Measurements from ENCODE around the gene SLC2A1. TPM values are rescaled to one million over a fixed set of nuclear protein-coding genes. Genes with fewer than 3 reads are reported as not detected.

Gene SLC2A1
- total RNA-seq, 1 donor from 2014 or later: 54.9 TPM

DNA sequence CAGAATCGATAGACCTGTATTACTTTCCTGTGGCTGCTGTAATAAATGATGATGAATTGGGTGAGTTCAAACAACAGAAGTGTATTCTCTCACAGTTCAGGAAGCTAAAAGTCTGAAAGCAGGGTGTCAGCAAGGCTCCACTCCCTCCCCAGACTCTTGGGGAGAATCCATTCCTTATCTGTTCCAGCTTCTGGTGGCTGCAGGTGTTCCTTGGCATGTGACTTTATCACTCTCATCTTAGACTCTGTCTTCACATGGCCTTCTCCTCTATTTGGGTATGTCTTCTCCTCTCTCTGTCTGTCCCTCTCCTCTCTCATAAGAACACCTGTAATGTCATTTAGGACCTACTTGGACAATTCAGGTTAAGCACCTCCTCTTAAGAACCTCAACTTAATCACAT is 44.1 kb upstream of the SLC2A1 start:
- TF ChIP-seq, protein P1, sequence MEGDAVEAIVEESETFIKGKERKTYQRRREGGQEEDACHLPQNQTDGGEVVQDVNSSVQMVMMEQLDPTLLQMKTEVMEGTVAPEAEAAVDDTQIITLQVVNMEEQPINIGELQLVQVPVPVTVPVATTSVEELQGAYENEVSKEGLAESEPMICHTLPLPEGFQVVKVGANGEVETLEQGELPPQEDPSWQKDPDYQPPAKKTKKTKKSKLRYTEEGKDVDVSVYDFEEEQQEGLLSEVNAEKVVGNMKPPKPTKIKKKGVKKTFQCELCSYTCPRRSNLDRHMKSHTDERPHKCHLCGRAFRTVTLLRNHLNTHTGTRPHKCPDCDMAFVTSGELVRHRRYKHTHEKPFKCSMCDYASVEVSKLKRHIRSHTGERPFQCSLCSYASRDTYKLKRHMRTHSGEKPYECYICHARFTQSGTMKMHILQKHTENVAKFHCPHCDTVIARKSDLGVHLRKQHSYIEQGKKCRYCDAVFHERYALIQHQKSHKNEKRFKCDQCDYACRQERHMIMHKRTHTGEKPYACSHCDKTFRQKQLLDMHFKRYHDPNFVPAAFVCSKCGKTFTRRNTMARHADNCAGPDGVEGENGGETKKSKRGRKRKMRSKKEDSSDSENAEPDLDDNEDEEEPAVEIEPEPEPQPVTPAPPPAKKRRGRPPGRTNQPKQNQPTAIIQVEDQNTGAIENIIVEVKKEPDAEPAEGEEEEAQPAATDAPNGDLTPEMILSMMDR (IDR thresholded peaks at IDR 0.05; ENCODE audit: borderline replicate concordance): no peak
- no peaks in the 10 kb centered on the region for H3K4me1 ChIP-seq
- peaks cover 26% of the 10 kb centered on the region for H3K27me3 ChIP-seq (ENCODE audit: low read depth)
- intact Hi-C loops (cut with micrococcal nuclease): no loop called here
- no peak overlapping the region for H3K4me3 ChIP-seq
- H3K36me3 ChIP-seq: no peaks in the 10 kb centered on the region
- no peak overlapping the region for H3K27ac ChIP-seq (replicated peaks)
- DNase-seq: no peak
- H3K9me3 ChIP-seq (replicated peaks): no peaks in the 10 kb centered on the region

DNA sequence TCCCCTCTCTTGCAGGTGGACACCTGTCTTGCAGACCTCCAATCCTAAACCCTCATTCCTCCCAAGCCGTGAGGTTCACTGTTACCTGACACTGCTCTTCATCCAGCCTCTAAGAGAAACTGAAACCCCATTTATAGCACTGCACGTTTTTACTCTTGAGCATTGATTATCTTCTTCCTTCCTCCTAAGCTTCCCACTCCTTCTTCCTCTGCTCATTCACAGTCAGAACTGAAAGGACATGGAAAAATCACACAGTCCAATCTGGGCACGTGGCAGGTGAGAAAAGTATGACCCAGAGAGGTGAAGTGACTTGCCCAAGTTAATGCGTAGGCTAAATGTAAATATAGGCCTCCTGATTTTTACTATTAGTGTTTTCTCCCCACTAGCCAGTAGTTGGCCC is 43.4 kb upstream of the SLC2A1 start:
- Histone ChIP-seq H3K27ac (replicated peaks) (no peak overlapping the region), H3K27me3 (ENCODE audit: low read depth) (peaks cover 20% of the 10 kb centered on the region), H3K9me3 (replicated peaks) (no peaks in the 10 kb centered on the region), H3K4me3 (no peak overlapping the region), H3K36me3 (no peaks in the 10 kb centered on the region), H3K4me1 (no peaks in the 10 kb centered on the region)
- TF ChIP-seq, protein P1 (IDR thresholded peaks at IDR 0.05; ENCODE audit: borderline replicate concordance): no peak
- DNase-seq: no peak
- intact Hi-C loops (cut with micrococcal nuclease): no loop called here

DNA sequence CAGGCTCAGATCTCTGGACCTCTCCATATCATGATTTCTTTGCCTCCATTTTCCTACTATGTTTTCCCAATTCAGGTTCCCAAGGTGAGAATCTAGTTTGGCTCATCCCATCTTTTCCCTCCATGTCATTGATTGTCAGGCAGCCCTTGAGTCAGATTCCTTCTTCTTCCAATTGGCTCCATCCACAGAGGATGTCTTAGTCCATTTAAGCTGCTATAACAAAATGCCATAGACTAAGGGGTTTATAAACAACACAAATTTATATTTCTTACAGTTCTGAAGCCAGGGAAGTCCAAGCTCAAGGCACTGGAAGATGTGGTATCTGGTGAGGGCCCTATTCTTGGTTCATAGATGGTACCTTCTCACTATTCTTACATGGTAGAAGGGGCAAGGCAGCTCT is 42.8 kb upstream of the SLC2A1 start:
- DNase-seq: no peak
- H3K27ac ChIP-seq (replicated peaks): no peak overlapping the region
- TF ChIP-seq, protein P1 (IDR thresholded peaks at IDR 0.05; ENCODE audit: borderline replicate concordance): no peak
- no peaks in the 10 kb centered on the region for H3K4me1 ChIP-seq
- H3K9me3 ChIP-seq (replicated peaks): no peaks in the 10 kb centered on the region
- peaks cover 13% of the 10 kb centered on the region for H3K27me3 ChIP-seq (ENCODE audit: low read depth)
- H3K36me3 ChIP-seq: no peaks in the 10 kb centered on the region
- intact Hi-C loops (cut with micrococcal nuclease): no loop called here
- no peak overlapping the region for H3K4me3 ChIP-seq

DNA sequence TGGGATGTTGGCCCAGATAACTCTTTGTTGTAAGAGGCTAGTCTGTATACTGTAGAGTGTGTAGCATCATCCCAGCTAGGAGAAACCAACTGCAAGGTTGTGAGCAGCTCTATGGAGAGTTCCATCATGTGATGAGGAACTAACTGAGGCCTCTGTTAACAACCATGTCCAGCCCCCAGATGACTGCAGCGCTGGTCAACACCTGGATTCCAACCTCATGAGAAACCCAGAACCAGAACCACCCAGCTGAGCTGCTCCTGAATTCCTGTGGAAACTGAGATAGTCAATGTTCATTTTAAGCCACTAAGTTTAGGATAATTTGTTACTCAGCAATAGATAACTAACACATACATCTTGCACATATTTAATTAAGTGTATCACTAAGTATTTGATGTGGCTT is 41.6 kb upstream of the SLC2A1 start:
- Histone ChIP-seq H3K9me3 (replicated peaks) (no peaks in the 10 kb centered on the region), H3K27ac (replicated peaks) (no peak overlapping the region), H3K4me3 (no peak overlapping the region), H3K36me3 (no peaks in the 10 kb centered on the region), H3K27me3 (ENCODE audit: low read depth) (peaks cover 1% of the 10 kb centered on the region), H3K4me1 (no peaks in the 10 kb centered on the region)
- TF ChIP-seq, protein P1 (IDR thresholded peaks at IDR 0.05; ENCODE audit: borderline replicate concordance): no peak
- intact Hi-C loops (cut with micrococcal nuclease): no loop called here
- DNase-seq: no peak

DNA sequence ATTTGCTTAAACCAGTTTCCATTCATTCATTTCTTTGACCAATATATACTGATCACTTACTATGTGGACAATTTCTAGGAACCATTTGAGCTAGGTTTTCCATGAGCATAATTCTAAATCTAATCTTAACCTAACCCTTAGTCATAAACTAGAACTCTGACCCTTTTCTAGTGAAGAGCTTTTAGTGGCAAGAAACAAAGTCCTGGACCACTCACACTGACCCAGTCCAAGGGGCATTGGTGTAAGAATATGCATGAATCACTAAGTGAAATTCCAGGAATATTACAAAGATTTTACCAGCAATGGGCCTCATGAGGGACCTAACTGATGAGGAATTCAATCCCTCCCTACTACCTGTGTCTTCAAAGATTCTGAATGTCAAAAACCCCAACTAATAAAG is 40.6 kb upstream of the SLC2A1 start:
- no peak for DNase-seq
- H3K9me3 ChIP-seq (replicated peaks): no peaks in the 10 kb centered on the region
- H3K27ac ChIP-seq (replicated peaks): no peak overlapping the region
- H3K36me3 ChIP-seq: no peaks in the 10 kb centered on the region
- H3K4me1 ChIP-seq: no peaks in the 10 kb centered on the region
- H3K4me3 ChIP-seq: no peak overlapping the region
- intact Hi-C loops (cut with micrococcal nuclease): no loop called here
- no peaks in the 10 kb centered on the region for H3K27me3 ChIP-seq (ENCODE audit: low read depth)
- TF ChIP-seq, protein P1 (IDR thresholded peaks at IDR 0.05; ENCODE audit: borderline replicate concordance): no peak

DNA sequence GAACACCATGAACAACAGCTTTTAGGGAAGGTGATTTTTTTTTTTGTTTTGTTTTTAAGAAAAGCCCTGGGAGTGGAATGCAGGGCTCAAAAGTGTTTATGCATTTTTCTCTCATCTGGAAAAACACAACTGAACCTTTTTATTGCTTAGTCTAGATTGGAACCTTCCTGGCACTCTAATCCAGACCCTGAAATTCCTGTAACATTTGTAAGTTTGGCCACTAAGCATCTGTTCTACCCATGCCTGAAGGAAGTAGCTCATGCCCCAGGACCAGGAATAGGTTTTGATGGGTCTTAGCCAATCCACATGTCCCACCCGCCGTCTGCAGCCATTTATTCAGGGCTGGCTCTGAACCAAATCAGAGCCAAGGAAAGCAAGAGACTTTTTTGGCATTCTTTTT is 39.7 kb upstream of the SLC2A1 start:
- H3K9me3 ChIP-seq (replicated peaks): no peaks in the 10 kb centered on the region
- H3K27ac ChIP-seq (replicated peaks): no peak overlapping the region
- DNase-seq: no peak
- intact Hi-C loops (cut with micrococcal nuclease): no loop called here
- no peaks in the 10 kb centered on the region for H3K36me3 ChIP-seq
- peaks cover 7% of the 10 kb centered on the region for H3K4me1 ChIP-seq
- TF ChIP-seq, protein P1 (IDR thresholded peaks at IDR 0.05; ENCODE audit: borderline replicate concordance): no peak
- H3K4me3 ChIP-seq: no peak overlapping the region
- no peaks in the 10 kb centered on the region for H3K27me3 ChIP-seq (ENCODE audit: low read depth)

Measured in left ventricle myocardium inferior (tissue), 1 donor.